Endothelial cell of umbilical vein (primary cell): ENCODE data around the gene RASAL3.

Source experiments
- CTCF ChIP-seq, 2 donors: IDR thresholded peaks; 1 replicate in 1 of 2; 2 replicates in 1 of 2; pipeline ENCODE4 v1.5.1; 2011; ENCODE audit warnings: low read length in 2 of 2, mild to moderate bottlenecking in 2 of 2, moderate library complexity in 2 of 2, control low read depth in 1 of 2, inconsistent platforms in 1 of 2, low read depth in 1 of 2; ENCODE audit not compliant: insufficient read depth in 1 of 2; ENCODE audit errors: extremely low read depth in 1 of 2
- EZH2 ChIP-seq: IDR thresholded peaks from 2 replicates; pipeline ENCODE4 v1.6.1; 2012; ENCODE audit warnings: borderline replicate concordance, low read depth, mild to moderate bottlenecking, moderate library complexity, low read length, inconsistent platforms; ENCODE audit not compliant: severe bottlenecking

- TF ChIP-seq CTCF (IDR thresholded peaks at IDR 0.05; ENCODE audit: extremely low read depth in 1 of 2, insufficient read depth in 1 of 2, low read depth in 1 of 2, low read length in 2 of 2) (no peak), EZH2 (no peak)
Observed at GRCh38 chr19:15442142-15442920, 22.0 kb downstream of the RASAL3 start.
